Measurements from ENCODE around the gene B4GALT1.

DNA sequence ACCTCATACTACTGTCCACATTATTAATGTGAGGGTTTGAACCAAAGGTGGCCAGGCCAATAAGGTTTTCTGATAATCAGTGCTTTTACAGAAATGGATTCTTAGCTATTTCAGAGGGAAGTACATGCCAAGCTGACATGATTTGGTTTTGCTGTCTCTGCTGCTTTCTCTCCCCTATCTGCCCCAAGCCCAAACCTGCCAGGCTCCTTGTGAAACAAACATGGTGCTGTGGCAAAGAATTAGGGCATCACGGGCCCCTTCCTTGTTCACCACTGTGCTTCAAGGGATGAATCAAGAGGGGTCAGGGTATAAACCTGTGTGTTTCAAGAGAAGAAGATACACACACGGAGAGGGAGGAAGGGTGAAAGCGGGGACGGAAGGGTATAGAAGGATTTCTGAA is 49.3 kb downstream of the B4GALT1 start:
- TF ChIP-seq, protein P1, sequence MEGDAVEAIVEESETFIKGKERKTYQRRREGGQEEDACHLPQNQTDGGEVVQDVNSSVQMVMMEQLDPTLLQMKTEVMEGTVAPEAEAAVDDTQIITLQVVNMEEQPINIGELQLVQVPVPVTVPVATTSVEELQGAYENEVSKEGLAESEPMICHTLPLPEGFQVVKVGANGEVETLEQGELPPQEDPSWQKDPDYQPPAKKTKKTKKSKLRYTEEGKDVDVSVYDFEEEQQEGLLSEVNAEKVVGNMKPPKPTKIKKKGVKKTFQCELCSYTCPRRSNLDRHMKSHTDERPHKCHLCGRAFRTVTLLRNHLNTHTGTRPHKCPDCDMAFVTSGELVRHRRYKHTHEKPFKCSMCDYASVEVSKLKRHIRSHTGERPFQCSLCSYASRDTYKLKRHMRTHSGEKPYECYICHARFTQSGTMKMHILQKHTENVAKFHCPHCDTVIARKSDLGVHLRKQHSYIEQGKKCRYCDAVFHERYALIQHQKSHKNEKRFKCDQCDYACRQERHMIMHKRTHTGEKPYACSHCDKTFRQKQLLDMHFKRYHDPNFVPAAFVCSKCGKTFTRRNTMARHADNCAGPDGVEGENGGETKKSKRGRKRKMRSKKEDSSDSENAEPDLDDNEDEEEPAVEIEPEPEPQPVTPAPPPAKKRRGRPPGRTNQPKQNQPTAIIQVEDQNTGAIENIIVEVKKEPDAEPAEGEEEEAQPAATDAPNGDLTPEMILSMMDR (IDR thresholded peaks at IDR 0.05): no peak
- TF ChIP-seq EZH2phosphoT487 (IDR thresholded peaks at IDR 0.05) (no peak), EZH2 (IDR thresholded peaks at IDR 0.05) (no peak)

Measured in neural progenitor cell (in vitro differentiated cells).